Measurements from ENCODE around the gene SLAMF1.
A peak's percentile ranks its signal among the peaks of the same experiment; 100 is the strongest.
"Not testable (repeated sequence)": the region's sequence is repeated elsewhere in the genome, so short reads cannot be mapped to it uniquely, and the experiment has no call there.

The SLAMF1 gene

GRCh38 chr1:160646711-160647328, at the start of gene SLAMF1:
Gene SLAMF1, minus strand, starts transcription at chr1:160647044. Its CDS starts 99 bp downstream, at chr1:160646945.
- Histone ChIP-seq H3K79me2 (ENCODE audit: insufficient read depth, low read length) (peaks cover 70% of the 10 kb centered on the region), H3K9ac (ENCODE audit: low read length) (peak within 1 kb of the TSS; percentile 82), H3K4me2 (ENCODE audit: low read depth, low read length, poor library complexity, severe bottlenecking) (peak within 1 kb of the TSS; percentile 70), H3K27ac (ENCODE audit: low read depth, low read length) (peak within 1 kb of the TSS; percentile 82), H3K4me3 (ENCODE audit: insufficient read depth, low read length, poor library complexity, severe bottlenecking) (peak within 1 kb of the TSS; percentile 69), H2AFZ (ENCODE audit: low read depth, low read length, severe bottlenecking) (no peak within 1 kb of the TSS), H3K9me2 (replicated peaks; ENCODE audit: insufficient read depth, low read length) (no peaks in the 10 kb centered on the region), H4K20me1 (ENCODE audit: low read depth, low read length) (no peaks in the 10 kb centered on the region), H3K9me3 (ENCODE audit: insufficient read depth, low read length) (no peaks in the 10 kb centered on the region), H3F3A (ENCODE audit: insufficient read depth) (peaks cover 10% of the 10 kb centered on the region; the same call in 1 of the 2 replicates), H3K36me3 (ENCODE audit: low read length) (no peaks in the 10 kb centered on the region; the same call in 1 of the 2 replicates), H3K27me3 (ENCODE audit: low read length) (no peaks in the 10 kb centered on the region)
- TF ChIP-seq CTCF (IDR thresholded peaks at IDR 0.05; ENCODE audit: insufficient read depth, low read length, poor library complexity, severe bottlenecking) (no peak), EZH2phosphoT487 (conservative IDR thresholded peaks at IDR 0.05; ENCODE audit: low read length) (no peak)

GRCh38 chr1:160692390-160692789, 45.5 kb upstream of the SLAMF1 start:
- not testable (repeated sequence) for H2AFZ ChIP-seq (ENCODE audit: low read depth, low read length, severe bottlenecking); H3K4me2 ChIP-seq (ENCODE audit: low read depth, low read length, poor library complexity, severe bottlenecking); H3K9ac ChIP-seq (ENCODE audit: low read length); H3F3A ChIP-seq (ENCODE audit: insufficient read depth); H4K20me1 ChIP-seq (ENCODE audit: low read depth, low read length); H3K36me3 ChIP-seq (ENCODE audit: low read length); H3K27me3 ChIP-seq (ENCODE audit: low read length); H3K4me3 ChIP-seq (ENCODE audit: insufficient read depth, low read length, poor library complexity, severe bottlenecking); H3K9me2 ChIP-seq (replicated peaks; ENCODE audit: insufficient read depth, low read length); H3K9me3 ChIP-seq (ENCODE audit: insufficient read depth, low read length); H3K27ac ChIP-seq (ENCODE audit: low read depth, low read length)
- peak; percentile 9 for TF ChIP-seq CTCF (IDR thresholded peaks at IDR 0.05; ENCODE audit: insufficient read depth, low read length, poor library complexity, severe bottlenecking)
- H3K79me2 ChIP-seq (ENCODE audit: insufficient read depth, low read length), result peaks cover 84% of the 10 kb centered on the region

GRCh38 chr1:160685266-160685665, 38.4 kb upstream of the SLAMF1 start:
- H3K9ac ChIP-seq (ENCODE audit: low read length), result no peak overlapping the region

More at GRCh38 chr1:160685266-160685665, 38.4 kb upstream of the SLAMF1 start:
- Histone ChIP-seq H3K36me3 (ENCODE audit: low read length) (peaks cover 38% of the 10 kb centered on the region), H3K79me2 (ENCODE audit: insufficient read depth, low read length) (peaks cover 83% of the 10 kb centered on the region), H4K20me1 (ENCODE audit: low read depth, low read length) (peaks cover 14% of the 10 kb centered on the region; the same call in 1 of the 2 replicates), H2AFZ (ENCODE audit: low read depth, low read length, severe bottlenecking) (no peak overlapping the region), H3K4me3 (ENCODE audit: insufficient read depth, low read length, poor library complexity, severe bottlenecking) (no peak overlapping the region), H3F3A (ENCODE audit: insufficient read depth) (peaks cover 29% of the 10 kb centered on the region), H3K27ac (ENCODE audit: low read depth, low read length) (peak overlapping the region; percentile 40; the same call in 1 of the 2 replicates), H3K9me2 (replicated peaks; ENCODE audit: insufficient read depth, low read length) (no peaks in the 10 kb centered on the region), H3K4me2 (ENCODE audit: low read depth, low read length, poor library complexity, severe bottlenecking) (no peak overlapping the region), H3K9me3 (ENCODE audit: insufficient read depth, low read length) (no peaks in the 10 kb centered on the region), H3K27me3 (ENCODE audit: low read length) (no peaks in the 10 kb centered on the region)
- TF ChIP-seq EZH2phosphoT487 (conservative IDR thresholded peaks at IDR 0.05; ENCODE audit: low read length), result no peak
- TF ChIP-seq CTCF (IDR thresholded peaks at IDR 0.05; ENCODE audit: insufficient read depth, low read length, poor library complexity, severe bottlenecking), result no peak
